ENCODE data around the gene MBD3L4. TPM values are rescaled to one million over a fixed set of nuclear protein-coding genes. Genes with fewer than 3 reads are reported as not detected.

The MBD3L4 gene
- total and polyA plus RNA-seq, 2 donors (not counting 3 experiments of a cell fraction or from before 2014, with no cell fraction given) = not detected

- dilution Hi-C loops (cut with MboI; ENCODE audit: extremely low pct_ligation_motif_present, low sequenced_read_pairs) (no loop called here), intact Hi-C loops (cut with micrococcal nuclease) (no loop called here)
- CTCF ChIA-PET = interaction anchor here (0.7 to 1.3 kb wide), 2 partner anchors 13 to 24 kb away, joined by 3 to 4 read pairs; no protein-coding TSS in a partner anchor
- Histone ChIP-seq H3K9ac (replicated peaks; ENCODE audit: extremely low read depth, insufficient read depth, low read length) (no peak overlapping the region), H3K4me3 (replicated peaks in 1 of 3; ENCODE audit: insufficient read depth in 1 of 3, low read depth in 1 of 3, low read length in 3 of 3) (no peak overlapping the region), H3K36me3 (ENCODE audit: control insufficient read depth in 2 of 2, extremely low read depth in 1 of 2, insufficient read depth in 2 of 2, low read length in 2 of 2) (no peaks in the 10 kb centered on the region), H3K9me3 (replicated peaks; ENCODE audit: control insufficient read depth, insufficient read depth, low read length) (no peaks in the 10 kb centered on the region), H3K27ac (ENCODE audit: insufficient read depth, low read depth, low read length) (no peak overlapping the region), H3K79me2 (ENCODE audit: control insufficient read depth, insufficient read depth, low read length) (no peaks in the 10 kb centered on the region), H3K4me1 (ENCODE audit: control insufficient read depth, extremely low read depth, insufficient read depth, low read length) (no peaks in the 10 kb centered on the region), H3K27me3 (ENCODE audit: control insufficient read depth in 2 of 2, insufficient read depth in 2 of 2, low read length in 2 of 2) (no peaks in the 10 kb centered on the region), H2AFZ (ENCODE audit: low read depth, low read length) (no peak overlapping the region), H4K20me1 (replicated peaks; ENCODE audit: control insufficient read depth, extremely low read depth, insufficient read depth, low read length) (no peaks in the 10 kb centered on the region), H3K9me1 (replicated peaks; ENCODE audit: control insufficient read depth, extremely low read depth, insufficient read depth, low read length) (no peaks in the 10 kb centered on the region), H3K4me2 (ENCODE audit: insufficient read depth, low read length) (no peak overlapping the region)
- POLR2A ChIA-PET = no interaction called here
- no TSS peak for BruUV-seq (replicated peaks)
- TF ChIP-seq, protein P1, sequence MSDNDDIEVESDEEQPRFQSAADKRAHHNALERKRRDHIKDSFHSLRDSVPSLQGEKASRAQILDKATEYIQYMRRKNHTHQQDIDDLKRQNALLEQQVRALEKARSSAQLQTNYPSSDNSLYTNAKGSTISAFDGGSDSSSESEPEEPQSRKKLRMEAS (IDR thresholded peaks at IDR 0.05; ENCODE audit: insufficient read depth, insufficient read length) = no peak
- TF ChIP-seq JUN (IDR thresholded peaks at IDR 0.05; ENCODE audit: borderline replicate concordance, insufficient read depth, insufficient read length, low read depth) = no peak
- no peak for TF ChIP-seq GATA2 (IDR thresholded peaks at IDR 0.05; ENCODE audit: insufficient read depth, insufficient read length, low read depth, low read length)
- no peak for TF ChIP-seq POLR2AphosphoS5 (IDR thresholded peaks at IDR 0.05; ENCODE audit: insufficient read depth, low read depth, low read length)
- no peak for TF ChIP-seq EZH2 (IDR thresholded peaks at IDR 0.05; ENCODE audit: borderline replicate concordance, low read depth, low read length, severe bottlenecking)
- TF ChIP-seq FOS (IDR thresholded peaks at IDR 0.05; ENCODE audit: borderline replicate concordance, insufficient read depth, low read length) = no peak
- TF ChIP-seq POLR2A (IDR thresholded peaks at IDR 0.05; ENCODE audit: low read depth, low read length) = no peak
- FAIRE-seq = no peak
- DNase-seq (ENCODE audit: low read depth, low spot score) = no peak
Observed at GRCh38 chr19:6987850-6988249, 52.1 kb downstream of the MBD3L4 start.

Other genes starting within 250 kb of the MBD3L4 start
- not detected in 2 replicates for gene ADGRE1, start 152.6 kb downstream of the MBD3L4 start, total RNA-seq
- not detected in 2 replicates for gene ADGRE1, start 152.6 kb downstream of the MBD3L4 start, polyA plus RNA-seq
- not detected in 2 replicates for gene MBD3L2B, start 18.7 kb downstream of the MBD3L4 start, total RNA-seq
- gene MBD3L2B, start 18.7 kb downstream of the MBD3L4 start, polyA plus RNA-seq = not detected in 2 replicates
- gene MBD3L5, start 9.6 kb downstream of the MBD3L4 start, total RNA-seq = not detected in 2 replicates
- not detected in 2 replicates for gene MBD3L5, start 9.6 kb downstream of the MBD3L4 start, polyA plus RNA-seq
- not detected in 2 replicates for gene MBD3L2, start 9.1 kb upstream of the MBD3L4 start, total RNA-seq
- gene MBD3L2, start 9.1 kb upstream of the MBD3L4 start, polyA plus RNA-seq = not detected in 2 replicates
- gene MBD3L3, start 18.5 kb upstream of the MBD3L4 start, total RNA-seq = not detected in 2 replicates
- not detected in 2 replicates for gene MBD3L3, start 18.5 kb upstream of the MBD3L4 start, polyA plus RNA-seq
- 8.0 and 9.1 TPM in 2 replicates for gene ZNF557, start 29.5 kb upstream of the MBD3L4 start, total RNA-seq
- gene ZNF557, start 29.5 kb upstream of the MBD3L4 start, polyA plus RNA-seq = 1.7 and 1.9 TPM in 2 replicates

All from endothelial cell of umbilical vein (primary cell).